Measurements from ENCODE around the gene MAP4K5.
A peak's percentile ranks its signal among the peaks of the same experiment; 100 is the strongest.

The MAP4K5 gene

GRCh38 chr14:50475460-50475859 is 56.9 kb downstream of the MAP4K5 start:
- no peak for DNase-seq

DNA sequence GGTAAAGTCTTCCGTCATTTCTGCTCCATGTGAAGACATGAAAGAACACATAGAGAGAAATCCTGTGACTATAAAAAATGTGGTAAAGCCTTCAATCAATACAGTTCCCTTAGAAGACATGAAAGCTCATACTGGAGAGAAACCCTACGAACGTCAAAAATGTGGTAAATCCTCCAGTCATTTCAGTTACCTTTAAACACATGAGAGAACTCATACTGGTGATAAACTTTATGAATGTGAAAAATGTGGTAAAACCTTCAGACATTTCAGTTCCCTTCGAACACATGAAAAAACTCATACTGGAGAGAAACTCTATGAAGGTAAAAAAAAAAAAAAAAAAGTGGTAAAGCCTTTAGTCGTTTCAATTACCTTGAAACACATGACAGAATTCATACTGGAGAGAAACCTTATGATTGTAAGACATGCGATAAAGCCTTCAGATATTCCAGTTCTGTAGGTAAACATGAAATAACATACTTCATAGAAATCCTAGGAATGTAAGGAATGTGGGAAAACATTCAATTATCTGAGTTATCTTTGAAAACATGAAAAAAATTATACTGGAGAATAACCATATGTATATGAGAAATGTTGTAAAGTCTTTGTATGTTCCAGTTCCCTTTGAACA is 60.4 kb downstream of the MAP4K5 start:
- peak; percentile 12 for DNase-seq

- no peak for DNase-seq
These were observed 62.4 kb downstream of the MAP4K5 start for GRCh38 chr14:50469982-50470381.

DNA sequence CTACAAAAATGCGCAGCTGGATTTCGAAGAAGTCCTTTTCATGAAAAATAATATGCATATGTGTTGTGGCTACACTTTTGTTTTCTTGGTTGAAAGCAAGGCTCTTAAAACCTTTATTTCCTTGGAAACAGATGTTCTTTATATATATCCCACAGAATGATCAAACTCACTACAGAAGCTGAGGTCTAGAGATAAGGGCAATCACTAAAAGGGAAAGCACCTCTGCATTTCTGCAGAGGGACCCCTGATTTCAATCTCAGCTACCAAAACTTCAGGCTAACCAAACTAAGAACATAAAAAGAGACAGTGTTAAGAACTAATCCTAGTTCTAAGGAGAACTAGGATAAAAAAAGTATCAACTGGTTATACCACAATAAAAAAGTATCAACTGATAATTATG is 70.3 kb downstream of the MAP4K5 start:
- no peak for DNase-seq

DNA sequence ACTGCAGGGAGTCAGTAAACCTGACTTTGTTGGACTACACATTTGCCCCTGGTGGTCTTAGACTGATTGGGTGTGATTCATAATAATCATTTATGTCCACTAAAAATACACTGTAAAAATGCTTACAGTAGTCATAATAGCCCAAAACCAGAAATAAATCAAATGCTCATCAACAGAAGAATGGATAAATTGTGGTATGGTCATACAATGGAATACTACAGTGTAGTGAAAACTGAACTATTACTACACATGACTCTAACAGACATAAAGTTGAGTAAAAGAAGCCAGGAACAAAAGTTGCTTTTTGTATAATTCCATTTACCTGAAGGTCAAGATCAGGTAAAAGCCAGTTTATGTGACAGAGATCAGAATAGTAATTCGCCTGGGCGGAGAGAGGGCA is 78.5 kb downstream of the MAP4K5 start:
- no peak for DNase-seq

GRCh38 chr14:50452979-50453705 is 79.2 kb downstream of the MAP4K5 start:
- DNase-seq, result peak; percentile 59

DNA sequence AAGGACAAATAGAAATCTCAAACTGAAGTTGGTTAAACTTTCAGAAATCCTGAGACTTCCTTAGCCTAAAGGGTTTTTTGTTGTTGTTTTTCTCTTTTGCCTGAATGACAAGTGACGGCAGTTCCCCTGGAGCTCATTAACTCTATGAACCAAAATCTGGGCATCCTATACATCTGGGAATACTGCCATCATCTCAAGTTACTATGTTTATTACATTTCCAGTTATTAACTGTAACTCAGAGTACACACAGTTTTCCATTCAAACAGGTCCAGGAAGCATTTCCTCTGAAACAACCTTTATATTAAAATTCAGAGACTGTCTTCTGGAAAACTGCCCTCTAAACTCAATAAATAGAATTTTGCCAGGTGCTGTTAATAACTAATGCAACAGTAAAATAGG is 80.1 kb downstream of the MAP4K5 start:
- DNase-seq, result no peak

DNA sequence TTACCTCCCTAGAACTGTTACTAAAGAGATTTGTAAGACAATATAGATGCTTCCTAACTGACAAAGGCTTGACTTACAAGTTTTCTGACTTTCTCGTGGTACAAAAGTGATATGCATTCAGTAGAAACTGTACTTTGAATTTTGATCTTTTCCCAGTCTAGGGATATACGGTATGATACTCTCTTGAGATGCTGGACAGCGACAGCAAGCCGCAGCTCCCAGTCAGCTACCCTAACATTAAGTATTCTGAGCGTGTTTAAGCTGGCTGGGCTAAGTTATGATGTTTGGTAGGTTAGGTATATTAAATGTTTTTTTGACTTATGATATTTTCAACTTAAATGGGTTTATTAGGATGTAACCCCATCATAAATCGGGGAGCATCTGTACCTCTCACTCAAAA is 80.5 kb downstream of the MAP4K5 start:
- no peak for DNase-seq

DNA sequence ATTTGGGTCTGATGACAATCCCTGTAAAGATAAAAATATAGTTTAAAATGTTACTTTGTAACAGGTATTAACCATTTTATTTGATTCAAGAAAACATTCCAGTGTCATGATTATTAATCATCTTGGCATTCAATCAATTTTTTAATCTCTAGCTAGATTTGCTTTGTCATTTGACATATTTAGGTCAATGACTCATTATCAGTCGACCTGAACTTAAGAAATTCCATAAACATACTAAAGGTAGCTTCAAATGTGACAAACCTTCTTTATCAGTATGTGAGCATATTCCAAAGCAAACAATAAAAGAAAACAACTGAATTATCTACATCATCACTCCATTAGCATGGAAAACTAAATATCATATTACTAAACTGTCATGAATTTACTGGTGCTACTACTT is 84.9 kb downstream of the MAP4K5 start:
- peak; percentile 6 for DNase-seq

- DNase-seq, result no peak
These were observed 97.8 kb downstream of the MAP4K5 start for GRCh38 chr14:50434528-50434927.

DNA sequence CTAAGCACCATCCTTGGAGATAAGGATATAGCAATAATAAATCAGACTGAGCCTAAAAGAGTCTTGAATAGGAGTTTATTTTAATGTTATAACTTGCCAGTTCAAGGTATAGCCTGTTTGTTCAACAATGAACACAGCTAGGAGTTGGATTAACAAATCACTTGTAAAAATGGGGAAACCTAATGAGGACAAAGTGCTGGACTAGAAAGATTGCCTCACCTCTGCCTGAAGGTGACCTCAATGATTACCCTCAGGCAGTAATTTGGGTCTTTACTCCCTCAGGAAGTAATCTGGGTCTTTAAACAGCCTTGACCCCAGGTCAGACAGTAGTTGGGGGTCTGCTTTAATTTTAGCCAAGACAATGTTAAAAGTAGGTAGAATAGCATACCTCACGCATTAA is 100.2 kb downstream of the MAP4K5 start:
- DNase-seq, result no peak

- peak; percentile 76 for DNase-seq
These were observed 106.6 kb downstream of the MAP4K5 start for GRCh38 chr14:50425816-50426215.

- DNase-seq, result no peak
These were observed 107.3 kb downstream of the MAP4K5 start for GRCh38 chr14:50425105-50425504.

DNA sequence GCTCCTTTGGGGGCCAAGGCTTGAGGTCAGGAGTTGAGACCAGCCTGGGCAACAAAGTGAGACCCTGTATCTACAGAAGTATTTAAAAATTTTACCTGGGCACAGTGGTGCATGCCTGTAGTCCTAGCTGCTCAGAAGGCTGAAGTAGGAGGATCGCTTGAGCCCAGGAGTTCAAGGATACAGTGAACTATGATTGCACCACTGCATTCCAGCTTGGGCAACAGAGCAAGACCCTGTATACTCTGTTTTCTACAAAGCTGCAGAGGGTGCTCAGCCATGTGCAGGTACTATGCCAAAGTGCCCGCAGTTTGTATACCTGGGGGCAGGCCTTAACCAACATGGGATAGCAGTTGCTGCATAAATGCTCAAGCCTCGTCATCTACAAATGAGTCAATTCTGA is 108.8 kb downstream of the MAP4K5 start:
- no peak for DNase-seq

- no peak for DNase-seq
These were observed 110.9 kb downstream of the MAP4K5 start for GRCh38 chr14:50421499-50421898.

GRCh38 chr14:50417853-50418252 is 114.5 kb downstream of the MAP4K5 start:
- no peak for DNase-seq

DNA sequence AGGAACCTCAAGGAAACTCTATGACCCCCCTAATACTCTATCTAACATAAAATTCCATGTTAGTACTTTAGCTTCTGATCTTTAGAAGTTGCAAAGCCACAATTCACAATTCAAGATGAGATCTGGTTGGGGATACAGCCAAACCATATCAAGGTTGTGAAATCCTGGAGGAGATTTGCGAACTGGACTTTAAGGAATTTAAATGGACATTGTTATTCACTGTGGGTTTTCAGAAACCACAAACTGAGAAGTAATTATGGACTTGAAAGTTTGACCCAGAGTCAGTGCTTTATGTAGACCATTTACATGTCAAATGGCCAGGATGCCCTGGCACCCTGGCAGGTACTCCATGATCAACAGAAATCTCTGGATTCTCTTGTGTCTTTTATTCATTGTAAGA is 121.4 kb downstream of the MAP4K5 start:
- DNase-seq, result peak; percentile 40

- no peak for DNase-seq
These were observed 122.3 kb downstream of the MAP4K5 start for GRCh38 chr14:50410071-50410470.

- peak; percentile 73 for DNase-seq
These were observed 125.1 kb downstream of the MAP4K5 start for GRCh38 chr14:50407111-50407812.

DNA sequence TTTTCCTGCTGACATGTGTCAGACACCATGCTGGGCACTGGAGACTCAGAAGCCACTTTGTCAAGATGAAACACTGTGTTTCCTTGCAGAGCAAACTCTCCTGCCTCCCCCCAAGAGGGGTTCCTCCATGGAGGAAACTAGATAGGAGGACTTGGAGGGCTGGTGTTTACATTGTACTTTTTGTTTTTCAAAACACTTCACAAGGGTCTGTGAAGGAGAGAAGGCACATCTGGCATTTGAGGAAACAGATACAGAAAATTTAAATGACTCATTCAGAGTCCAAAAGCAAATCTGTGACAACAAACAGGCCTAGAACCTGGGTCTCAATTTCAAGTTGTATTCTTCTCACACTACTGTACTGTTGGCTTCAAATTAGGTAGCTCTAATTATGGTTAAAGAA is 128.9 kb downstream of the MAP4K5 start:
- DNase-seq, result no peak

GRCh38 chr14:50402965-50403364 is 129.4 kb downstream of the MAP4K5 start:
- no peak for DNase-seq

DNA sequence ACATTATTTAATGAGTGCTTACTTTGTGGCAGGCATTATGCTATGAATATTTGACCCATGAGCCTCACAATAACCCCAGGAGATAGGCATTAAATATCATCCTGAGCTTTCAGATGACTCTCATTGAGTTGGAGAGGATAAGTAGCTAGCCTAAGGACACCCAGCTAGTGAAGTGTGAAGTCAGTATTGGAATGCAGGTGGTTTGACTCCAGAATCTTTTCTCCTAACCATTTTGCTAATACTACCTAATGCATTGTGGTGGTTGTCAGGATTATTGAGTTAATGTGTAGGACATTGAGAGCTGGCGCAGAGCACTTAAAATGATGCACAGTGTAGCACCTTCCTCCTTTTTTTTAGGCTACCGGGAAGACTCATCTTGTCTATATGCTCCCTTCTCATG is 131.9 kb downstream of the MAP4K5 start:
- DNase-seq, result no peak

DNA sequence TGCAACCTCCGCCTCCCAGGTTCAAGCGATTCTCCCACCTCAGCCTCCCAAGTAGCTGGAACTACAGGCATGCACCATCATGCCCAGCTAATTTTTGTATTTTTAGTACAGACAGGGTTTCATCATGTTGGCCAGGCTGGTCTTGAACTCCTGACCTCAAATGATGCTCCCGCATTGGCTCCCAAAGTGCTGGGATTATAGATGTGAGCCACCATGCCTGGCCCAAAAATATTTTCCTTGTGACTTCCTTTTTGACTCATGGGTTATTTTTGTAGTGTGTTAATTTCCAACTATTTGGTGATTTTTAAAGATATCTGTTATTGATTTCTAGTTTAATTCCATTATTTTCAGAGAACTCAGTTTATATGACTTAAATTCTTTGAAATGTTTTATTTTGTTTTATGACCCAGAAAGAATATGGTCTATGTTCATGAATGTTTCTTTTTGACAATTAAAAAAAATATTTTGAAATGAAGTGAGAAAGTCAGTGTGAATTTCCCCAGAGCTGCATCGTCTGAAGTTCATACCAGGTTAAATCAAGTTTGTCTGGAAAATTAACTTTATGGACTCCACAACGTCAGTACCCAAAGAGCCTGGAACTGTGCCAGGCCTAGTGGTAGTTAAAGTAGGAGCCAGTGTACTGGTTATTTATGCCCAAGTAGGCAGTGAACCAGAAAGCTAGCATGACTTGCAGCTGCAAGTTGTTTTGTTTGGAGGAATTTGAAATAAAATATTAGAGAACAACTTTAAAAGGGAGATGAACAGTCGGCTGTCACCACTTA is 132.9 kb downstream of the MAP4K5 start:
- DNase-seq, result peak; percentile 61

Data from fibroblast of skin of scalp (primary cell).